SK-N-SH (cell line): Measurements from ENCODE around the gene PLEKHA8. TPM values are rescaled to one million over a fixed set of nuclear protein-coding genes. Genes with fewer than 3 reads are reported as not detected.

Experiments
- CTCF ChIA-PET: fragments of 300-600, 350-600 bp; formaldehyde crosslinking; extraction: SDS; loops from one replicate; lab custom pipeline; 2021; lab: Yijun Ruan, JAX
- POLR2A ChIA-PET: fragments of 350-600 bp; sonication (Branson Sonifier 250); formaldehyde crosslinking; extraction: SDS; loops from one replicate; lab custom pipeline; 2020; ENCODE audit warnings: antibody characterized with exemption, inconsistent platforms; lab: Yijun Ruan, JAX
- DNase-seq: peaks from one replicate; pipeline ENCODE4 v3.0.0; 2012
- H2AFZ ChIP-seq: fragments of 200-600 bp; sonication (generic); 2 replicates; pipeline ENCODE4 v1.8.1; 2016; ENCODE audit warnings: antibody characterized with exemption, mild to moderate bottlenecking, low read depth
- H3F3A ChIP-seq: fragments of 200-600 bp; sonication (generic); replicated peaks from 2 replicates; pipeline ENCODE3; 2016; ENCODE audit warnings: antibody characterized with exemption, mild to moderate bottlenecking; ENCODE audit not compliant: insufficient read depth
- H3K27ac ChIP-seq, 2 experiments: fragments of 200-500 bp in 1 of 2; fragments of 200-600 bp in 1 of 2; sonication (Bioruptor generic) in 1 of 2; sonication (generic), shearing (Covaris generic) in 1 of 2; 2 replicates each; pipeline versions ENCODE4 v1.5.1 to v1.6.1; 2014 to 2016; ENCODE audit warnings: low read depth in 2 of 2, inconsistent platforms in 1 of 2, low read length in 1 of 2, mild to moderate bottlenecking in 1 of 2, mixed read lengths in 1 of 2
- H3K27me3 ChIP-seq: fragments of 200-600 bp; sonication (generic), shearing (Covaris generic); 2 replicates; pipeline ENCODE4 v1.6.1; 2016; ENCODE audit warnings: mixed run types; ENCODE audit not compliant: insufficient read depth
- H3K36me3 ChIP-seq, 2 experiments: fragments of 200-500 bp in 1 of 2; fragments of 200-600 bp in 1 of 2; sonication (Bioruptor generic) in 1 of 2; sonication (generic) in 1 of 2; replicated peaks in 1 of 2; 2 replicates each; pipeline versions ENCODE3 to v1.5.1; 2014 to 2016; ENCODE audit warnings: low read length in 1 of 2, mild to moderate bottlenecking in 1 of 2; ENCODE audit not compliant: insufficient read depth in 2 of 2, control insufficient read depth in 1 of 2
- H3K4me1 ChIP-seq, 2 experiments: fragments of 200-500 bp in 1 of 2; fragments of 200-600 bp in 1 of 2; sonication (Bioruptor generic) in 1 of 2; sonication (generic), shearing (Covaris generic) in 1 of 2; 2 replicates each; pipeline versions ENCODE4 v1.5.1 to v1.6.1; 2014 to 2016; ENCODE audit warnings: low read depth in 1 of 2, low read length in 1 of 2, mixed run types in 1 of 2; ENCODE audit not compliant: insufficient read depth in 2 of 2, control insufficient read depth in 1 of 2
- H3K4me2 ChIP-seq: fragments of 200-600 bp; sonication (generic), shearing (Covaris generic); 2 replicates; pipeline ENCODE4 v1.6.1; 2017; ENCODE audit warnings: mixed run types
- H3K4me3 ChIP-seq, 2 experiments: fragments of 200-500 bp in 1 of 2; fragments of 200-600 bp in 1 of 2; sonication (Bioruptor generic) in 1 of 2; sonication (generic), shearing (Covaris generic) in 1 of 2; 2 replicates each; pipeline versions ENCODE4 v1.5.1 to v1.8.1; 2014 to 2016; ENCODE audit warnings: low read depth in 2 of 2, inconsistent platforms in 1 of 2, low read length in 1 of 2, mild to moderate bottlenecking in 1 of 2, mixed read lengths in 1 of 2, moderate library complexity in 1 of 2
- H3K79me2 ChIP-seq: fragments of 200-600 bp; sonication (generic); 2 replicates; pipeline ENCODE4 v1.8.1; 2017; ENCODE audit warnings: mild to moderate bottlenecking; ENCODE audit not compliant: insufficient read depth
- H3K9ac ChIP-seq: fragments of 200-600 bp; sonication (generic); 2 replicates; pipeline ENCODE4 v1.6.1; 2017; ENCODE audit warnings: mixed run types
- H3K9me2 ChIP-seq: fragments of 200-600 bp; sonication (generic); 2 replicates; pipeline ENCODE4 v1.6.1; 2017; ENCODE audit warnings: mixed run types
- H3K9me3 ChIP-seq: fragments of 200-600 bp; sonication (generic); 2 replicates; pipeline ENCODE4 v1.6.1; 2017; ENCODE audit warnings: mixed run types, mild to moderate bottlenecking, moderate library complexity
- H4K20me1 ChIP-seq: fragments of 200-600 bp; sonication (generic); 2 replicates; pipeline ENCODE4 v1.6.1; 2017; ENCODE audit warnings: mild to moderate bottlenecking, mixed run types; ENCODE audit not compliant: insufficient read depth
- FOSL2 ChIP-seq: IDR thresholded peaks from 2 replicates; pipeline ENCODE4 v1.4.0; 2012; ENCODE audit warnings: low read depth, mild to moderate bottlenecking, moderate library complexity, borderline replicate concordance
- FOXJ3 ChIP-seq: sonication (generic); formaldehyde crosslinking; IDR thresholded peaks from 2 replicates; pipeline ENCODE4 v1.5.1; 2020; ENCODE audit warnings: mild to moderate bottlenecking, missing genetic modification reagents
- GABPA ChIP-seq: IDR thresholded peaks from 2 replicates; pipeline ENCODE4 v1.4.0; 2012; ENCODE audit warnings: low read depth, mild to moderate bottlenecking
- JUND ChIP-seq: IDR thresholded peaks from 2 replicates; pipeline ENCODE4 v1.4.0; 2012
- POLR2AphosphoS5 ChIP-seq: IDR thresholded peaks from 2 replicates; pipeline ENCODE4 v1.6.1; 2012; ENCODE audit warnings: low read depth, low read length
- SMC3 ChIP-seq: IDR thresholded peaks from 2 replicates; pipeline ENCODE4 v1.6.1; 2012; ENCODE audit warnings: low read depth, low read length, improper control_type of control experiment
- TAF1 ChIP-seq: IDR thresholded peaks from 2 replicates; pipeline ENCODE4 v1.6.1; 2012; ENCODE audit warnings: low read depth, mild to moderate bottlenecking, low read length, moderate library complexity, borderline replicate concordance
- TCF12 ChIP-seq: IDR thresholded peaks from 2 replicates; pipeline ENCODE4 v1.4.0; 2012
- WGBS: methylation state at CpG from one replicate; pipeline ENCODE4 v1.1.6; 2017; ENCODE audit warnings: low lambda C conversion rate; 5-methylcytosine and 5-hydroxymethylcytosine counted together
- polyA plus RNA-seq, 3 experiments: library from polyadenylated mRNA; depleted of rRNA; stranded (reverse); fragments of >200 nt; gene quantifications; 2 replicates each; pipeline ENCODE4 v1.2.3, GENCODE V29; 2012
- TF ChIP-seq, protein P1 (sequence below): IDR thresholded peaks from 2 replicates; pipeline ENCODE4; 2012
- TF ChIP-seq, protein P2 (sequence below): IDR thresholded peaks from 2 replicates; pipeline ENCODE4 v1.4.0; 2012; ENCODE audit warnings: low read depth, borderline replicate concordance
- TF ChIP-seq, protein P3 (sequence below): IDR thresholded peaks from 2 replicates; pipeline ENCODE4 v1.4.0; 2012; ENCODE audit warnings: low read depth
- TF ChIP-seq, protein P4 (sequence below): IDR thresholded peaks from 2 replicates; pipeline ENCODE4 v1.4.0; 2012; ENCODE audit warnings: low read depth, borderline replicate concordance

PLEKHA8 gene
- polyA plus RNA-seq, 1 of the 3 experiments (the other 2 are of a cell fraction), result 4.9 TPM

DNA sequence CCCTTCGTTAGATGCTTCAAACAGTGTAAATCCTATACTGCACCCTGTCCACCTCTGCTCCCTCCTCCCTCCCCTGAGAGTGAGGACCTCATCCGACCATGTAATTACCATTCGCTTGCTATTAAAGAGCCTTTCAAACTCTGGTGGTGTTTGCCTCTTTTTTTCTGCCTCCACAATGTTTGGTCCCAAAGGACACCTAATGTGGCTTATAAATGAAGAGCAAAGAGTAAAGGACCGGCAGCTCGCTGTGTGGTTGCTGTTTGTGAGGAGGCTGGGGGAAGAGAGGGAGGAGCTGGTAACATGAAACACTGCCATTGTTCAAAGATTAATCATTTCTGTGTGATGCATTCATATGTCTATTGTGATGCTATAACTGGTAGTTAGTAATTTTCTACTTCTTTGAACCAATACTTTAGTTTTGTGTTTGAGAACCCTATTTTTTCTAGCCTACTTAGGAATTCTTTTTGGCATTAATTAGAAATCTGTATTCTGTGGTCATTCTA lies 134.5 kb downstream of the PLEKHA8 start:
- Histone ChIP-seq H3K79me2 (no peaks in the 10 kb centered on the region), H3K27ac (peak overlapping the region in 1 of 2 experiments; percentile 77; a peak in 3 of 4 replicates), H3K36me3 (peaks cover 0 to 4% of the 10 kb centered on the region in 2 experiments), H3K4me3 (peak overlapping the region; percentile 5 to 35; a peak in 2 of 4 replicates), H3K9me2 (no peaks in the 10 kb centered on the region), H3K4me1 (peaks cover 9 to 11% of the 10 kb centered on the region in 2 experiments), H3K4me2 (peak overlapping the region; percentile 73), H3K9ac (peak overlapping the region; percentile 54), H3K9me3 (no peaks in the 10 kb centered on the region), H3F3A (peaks cover 9% of the 10 kb centered on the region), H2AFZ (peak overlapping the region; percentile 77; the same call in 1 of the 2 replicates), H4K20me1 (no peaks in the 10 kb centered on the region), H3K27me3 (no peaks in the 10 kb centered on the region)
- ChIA-PET POLR2A (no interaction called here), CTCF (interaction anchor here (1.0 to 2.5 kb wide), 4 partner anchors 113 to 401 kb away, joined by 3 to 31 read pairs (median 4); no protein-coding TSS in a partner anchor)
- DNase-seq, result no peak
- WGBS, result 48% methylated on average over 5 of the region's 5 CpGs
- peak; percentile 34; the same call in 1 of the 2 replicates for TF ChIP-seq TCF12
- TF ChIP-seq TAF1, result peak; percentile 39; the same call in 1 of the 2 replicates
- no peak for TF ChIP-seq FOXJ3
- peak; percentile 68 for TF ChIP-seq JUND
- peak; percentile 63 for TF ChIP-seq POLR2AphosphoS5
- TF ChIP-seq, protein P1, sequence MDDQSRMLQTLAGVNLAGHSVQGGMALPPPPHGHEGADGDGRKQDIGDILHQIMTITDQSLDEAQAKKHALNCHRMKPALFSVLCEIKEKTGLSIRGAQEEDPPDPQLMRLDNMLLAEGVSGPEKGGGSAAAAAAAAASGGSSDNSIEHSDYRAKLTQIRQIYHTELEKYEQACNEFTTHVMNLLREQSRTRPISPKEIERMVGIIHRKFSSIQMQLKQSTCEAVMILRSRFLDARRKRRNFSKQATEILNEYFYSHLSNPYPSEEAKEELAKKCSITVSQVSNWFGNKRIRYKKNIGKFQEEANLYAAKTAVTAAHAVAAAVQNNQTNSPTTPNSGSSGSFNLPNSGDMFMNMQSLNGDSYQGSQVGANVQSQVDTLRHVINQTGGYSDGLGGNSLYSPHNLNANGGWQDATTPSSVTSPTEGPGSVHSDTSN, result peak; percentile 77
- TF ChIP-seq, protein P2, sequence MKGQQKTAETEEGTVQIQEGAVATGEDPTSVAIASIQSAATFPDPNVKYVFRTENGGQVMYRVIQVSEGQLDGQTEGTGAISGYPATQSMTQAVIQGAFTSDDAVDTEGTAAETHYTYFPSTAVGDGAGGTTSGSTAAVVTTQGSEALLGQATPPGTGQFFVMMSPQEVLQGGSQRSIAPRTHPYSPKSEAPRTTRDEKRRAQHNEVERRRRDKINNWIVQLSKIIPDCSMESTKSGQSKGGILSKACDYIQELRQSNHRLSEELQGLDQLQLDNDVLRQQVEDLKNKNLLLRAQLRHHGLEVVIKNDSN, result no peak
- TF ChIP-seq, protein P3, sequence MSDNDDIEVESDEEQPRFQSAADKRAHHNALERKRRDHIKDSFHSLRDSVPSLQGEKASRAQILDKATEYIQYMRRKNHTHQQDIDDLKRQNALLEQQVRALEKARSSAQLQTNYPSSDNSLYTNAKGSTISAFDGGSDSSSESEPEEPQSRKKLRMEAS, result peak; percentile 44
- TF ChIP-seq SMC3, result 0 out of 2 replicates have a peak, but pooled peaks have one; percentile 3
- TF ChIP-seq GABPA, result no peak
- TF ChIP-seq FOSL2, result peak; percentile 78
- TF ChIP-seq, protein P4, sequence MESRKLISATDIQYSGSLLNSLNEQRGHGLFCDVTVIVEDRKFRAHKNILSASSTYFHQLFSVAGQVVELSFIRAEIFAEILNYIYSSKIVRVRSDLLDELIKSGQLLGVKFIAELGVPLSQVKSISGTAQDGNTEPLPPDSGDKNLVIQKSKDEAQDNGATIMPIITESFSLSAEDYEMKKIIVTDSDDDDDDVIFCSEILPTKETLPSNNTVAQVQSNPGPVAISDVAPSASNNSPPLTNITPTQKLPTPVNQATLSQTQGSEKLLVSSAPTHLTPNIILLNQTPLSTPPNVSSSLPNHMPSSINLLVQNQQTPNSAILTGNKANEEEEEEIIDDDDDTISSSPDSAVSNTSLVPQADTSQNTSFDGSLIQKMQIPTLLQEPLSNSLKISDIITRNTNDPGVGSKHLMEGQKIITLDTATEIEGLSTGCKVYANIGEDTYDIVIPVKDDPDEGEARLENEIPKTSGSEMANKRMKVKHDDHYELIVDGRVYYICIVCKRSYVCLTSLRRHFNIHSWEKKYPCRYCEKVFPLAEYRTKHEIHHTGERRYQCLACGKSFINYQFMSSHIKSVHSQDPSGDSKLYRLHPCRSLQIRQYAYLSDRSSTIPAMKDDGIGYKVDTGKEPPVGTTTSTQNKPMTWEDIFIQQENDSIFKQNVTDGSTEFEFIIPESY, result no peak
